Measurements from ENCODE around the gene ELAVL1.
"Not testable (repeated sequence)": the region's sequence is repeated elsewhere in the genome, so short reads cannot be mapped to it uniquely, and the experiment has no call there.

The ELAVL1 gene

DNA sequence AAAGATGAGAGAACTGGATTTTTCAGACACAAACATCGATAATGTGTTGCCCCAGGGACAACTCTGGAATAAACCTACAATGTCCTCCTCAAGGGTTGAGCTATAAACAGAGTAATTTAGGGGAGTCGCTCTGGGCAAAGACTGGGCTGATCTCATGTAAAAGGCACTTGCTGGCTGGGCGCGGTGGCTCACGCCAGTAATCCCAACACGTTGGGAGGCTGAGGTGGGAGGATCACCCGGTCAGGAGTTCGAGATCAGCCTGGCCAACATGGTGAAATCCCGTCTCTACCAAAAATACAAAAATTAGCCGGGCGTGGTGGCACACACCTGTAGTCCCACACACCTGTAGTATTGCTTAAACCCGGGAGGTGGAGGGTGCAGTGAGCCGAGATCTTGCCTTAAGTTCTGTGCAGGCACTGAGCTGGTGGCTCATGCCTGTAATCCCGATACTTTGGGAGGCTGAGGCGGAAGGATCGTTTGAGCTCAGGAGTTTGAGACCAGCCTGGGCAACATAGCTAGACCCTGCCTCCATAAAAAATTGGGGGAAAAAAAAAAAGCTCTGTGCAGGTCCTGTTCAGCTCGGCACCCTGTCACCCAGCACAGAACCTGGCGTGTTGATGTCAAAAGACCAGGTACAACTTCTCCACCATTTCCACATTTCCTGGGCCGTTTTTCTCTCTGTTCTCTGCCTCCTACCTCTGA, 63.4 kb downstream of the ELAVL1 start:
- DNase-seq (ENCODE audit: low read depth in 2 of 2): no peak

- no peak for DNase-seq (ENCODE audit: low read depth in 2 of 2)
These were observed 64.6 kb downstream of the ELAVL1 start for GRCh38 chr19:7940841-7941240.

DNA sequence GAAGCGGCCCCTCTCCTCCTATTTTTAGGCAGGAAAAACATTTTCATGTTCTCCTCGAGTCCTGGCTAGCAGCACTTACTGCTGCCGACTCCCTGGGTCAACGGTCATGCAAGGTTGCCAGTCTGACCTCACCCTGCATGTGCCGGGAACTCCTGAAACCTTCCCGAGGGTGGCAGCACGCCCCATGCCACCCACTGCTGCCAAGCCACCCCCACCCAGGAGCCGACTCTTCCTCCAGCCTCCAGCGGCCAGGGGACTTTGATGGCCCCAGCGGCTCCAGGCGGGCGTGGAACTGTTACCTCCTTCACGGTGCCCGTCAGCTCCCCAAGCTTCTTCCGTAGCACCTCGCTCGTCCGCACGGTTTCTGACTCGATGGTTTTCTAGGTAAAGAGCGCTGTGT, 70.7 kb downstream of the ELAVL1 start:
- DNase-seq (ENCODE audit: low read depth in 2 of 2): no peak

DNA sequence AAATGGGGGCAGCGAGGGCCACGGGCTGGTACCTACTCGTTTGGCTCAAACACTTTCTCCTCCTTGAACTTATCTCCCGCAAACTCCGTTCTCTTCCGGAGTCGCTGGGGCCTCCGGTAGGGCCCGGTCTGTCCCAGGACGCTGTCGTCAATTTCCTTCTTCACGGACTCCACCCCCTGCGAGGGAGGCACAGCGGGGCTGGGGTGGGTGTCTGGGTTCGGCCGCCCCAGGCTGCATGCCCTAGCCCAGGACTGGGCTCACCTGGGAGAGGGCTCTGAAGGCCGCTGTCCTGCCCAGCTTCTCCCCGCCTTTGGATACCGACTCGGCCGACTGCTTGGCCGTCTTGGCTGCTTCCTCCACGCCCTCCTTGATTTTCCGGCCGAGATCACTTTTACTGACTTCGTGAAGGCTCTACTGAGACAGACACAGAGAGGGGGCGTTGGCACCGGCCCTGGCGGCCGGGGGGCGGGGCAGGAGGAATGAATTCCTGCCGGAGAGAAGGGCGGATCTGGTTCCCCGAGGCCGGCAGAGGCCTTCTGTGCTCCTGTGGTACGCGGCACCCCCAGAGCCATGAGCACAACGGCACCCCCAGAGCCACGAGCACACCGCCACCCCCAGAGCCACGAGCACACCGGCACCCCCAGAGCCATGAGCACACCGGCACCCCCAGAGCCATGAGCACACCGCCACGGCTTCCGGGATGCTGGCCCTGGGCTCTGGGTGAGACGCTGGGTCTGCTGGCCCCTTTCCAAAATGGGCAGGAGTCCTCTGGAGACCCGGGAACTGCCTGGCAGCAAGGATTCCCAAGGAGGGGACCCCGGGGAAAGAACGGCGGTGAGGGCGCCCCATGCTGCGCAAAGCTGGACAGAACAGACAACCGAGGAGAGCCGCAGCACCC, 71.4 kb downstream of the ELAVL1 start:
- DNase-seq (ENCODE audit: low read depth in 2 of 2): no peak

DNA sequence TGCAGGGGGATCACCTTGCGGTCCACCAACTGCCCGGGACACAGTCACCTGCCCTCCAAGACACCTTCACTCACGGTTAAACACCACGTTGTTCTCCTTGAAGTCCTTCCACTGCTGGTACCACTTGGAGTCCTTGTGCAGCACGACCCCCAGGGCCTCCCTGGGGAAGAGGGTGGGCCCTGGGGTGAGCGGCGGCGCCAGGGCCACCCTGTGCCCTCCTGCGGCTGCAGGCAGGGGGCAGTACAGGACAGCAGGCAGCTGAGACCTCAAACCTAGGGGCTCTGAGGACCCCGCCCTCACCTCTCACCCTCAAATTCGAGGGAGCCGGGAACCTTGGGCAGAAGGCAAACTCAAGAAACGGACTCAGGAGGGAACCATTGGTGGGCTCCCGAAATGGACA, 72.0 kb downstream of the ELAVL1 start:
- no peak for DNase-seq (ENCODE audit: low read depth in 2 of 2)

DNA sequence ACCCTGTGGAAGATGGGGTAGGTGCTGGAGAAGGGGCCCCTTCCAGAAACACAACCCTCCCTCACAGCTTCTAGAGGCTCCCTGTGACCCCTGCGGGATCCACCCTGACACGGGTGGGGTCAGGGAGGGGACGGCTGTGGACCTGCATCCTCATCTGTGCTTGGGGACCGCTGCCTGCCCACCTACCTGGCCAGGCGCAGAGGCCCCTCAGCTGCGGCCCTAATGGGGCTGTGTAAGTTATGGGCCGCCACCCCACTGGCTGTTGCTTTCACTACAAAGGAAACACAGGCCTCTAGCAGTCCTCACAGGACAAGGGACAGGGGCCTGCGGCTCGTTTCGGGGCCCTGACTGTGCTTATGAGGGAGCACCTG, 72.5 kb downstream of the ELAVL1 start:
- DNase-seq (ENCODE audit: low read depth in 2 of 2): no peak

- DNase-seq (ENCODE audit: low read depth in 2 of 2): no peak
These were observed 73.0 kb downstream of the ELAVL1 start for GRCh38 chr19:7932276-7932929.

- DNase-seq (ENCODE audit: low read depth in 2 of 2): no peak
These were observed 74.0 kb downstream of the ELAVL1 start for GRCh38 chr19:7931221-7932061.

DNA sequence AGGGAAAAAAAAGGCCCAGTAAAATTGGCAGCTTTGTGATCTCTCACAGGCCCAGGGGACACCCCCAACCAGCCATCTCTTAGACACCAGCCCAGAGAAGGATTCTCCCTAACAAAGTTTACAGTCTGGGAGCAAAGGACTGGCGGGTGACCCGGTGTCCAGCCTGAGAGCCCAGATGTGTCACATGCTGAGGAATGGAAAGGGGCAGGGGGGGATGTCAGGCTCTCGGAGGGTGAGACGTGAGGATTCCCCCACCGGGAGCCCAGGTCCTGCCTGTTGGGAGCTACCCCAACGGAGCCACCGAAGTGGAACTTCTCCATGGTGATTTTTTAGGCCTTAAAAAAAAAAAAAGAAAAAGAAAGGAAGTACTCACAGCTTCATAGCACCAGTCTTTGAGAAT, 74.7 kb downstream of the ELAVL1 start:
- no peak for DNase-seq (ENCODE audit: low read depth in 2 of 2)

DNA sequence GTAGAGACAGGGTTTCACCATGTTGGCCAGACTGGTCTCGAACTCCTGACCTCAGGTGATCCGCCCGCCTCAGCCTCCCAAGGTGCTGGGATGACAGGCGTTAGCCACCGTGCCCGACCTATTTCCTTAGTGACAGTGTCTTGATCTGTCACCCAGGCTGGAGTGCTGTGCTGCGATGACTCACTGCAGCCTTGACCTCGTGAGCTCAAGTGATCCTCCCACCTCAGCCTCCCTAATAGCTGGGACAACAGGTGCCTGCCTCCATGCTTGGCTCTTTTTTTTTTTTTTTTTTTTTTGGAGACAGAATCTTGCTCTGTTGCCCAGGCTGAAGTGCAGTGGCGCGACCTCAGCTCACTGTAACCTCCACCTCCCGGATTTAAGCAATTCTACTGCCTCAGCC, 75.4 kb downstream of the ELAVL1 start:
- not testable (repeated sequence) for DNase-seq (ENCODE audit: low read depth in 2 of 2)

DNA sequence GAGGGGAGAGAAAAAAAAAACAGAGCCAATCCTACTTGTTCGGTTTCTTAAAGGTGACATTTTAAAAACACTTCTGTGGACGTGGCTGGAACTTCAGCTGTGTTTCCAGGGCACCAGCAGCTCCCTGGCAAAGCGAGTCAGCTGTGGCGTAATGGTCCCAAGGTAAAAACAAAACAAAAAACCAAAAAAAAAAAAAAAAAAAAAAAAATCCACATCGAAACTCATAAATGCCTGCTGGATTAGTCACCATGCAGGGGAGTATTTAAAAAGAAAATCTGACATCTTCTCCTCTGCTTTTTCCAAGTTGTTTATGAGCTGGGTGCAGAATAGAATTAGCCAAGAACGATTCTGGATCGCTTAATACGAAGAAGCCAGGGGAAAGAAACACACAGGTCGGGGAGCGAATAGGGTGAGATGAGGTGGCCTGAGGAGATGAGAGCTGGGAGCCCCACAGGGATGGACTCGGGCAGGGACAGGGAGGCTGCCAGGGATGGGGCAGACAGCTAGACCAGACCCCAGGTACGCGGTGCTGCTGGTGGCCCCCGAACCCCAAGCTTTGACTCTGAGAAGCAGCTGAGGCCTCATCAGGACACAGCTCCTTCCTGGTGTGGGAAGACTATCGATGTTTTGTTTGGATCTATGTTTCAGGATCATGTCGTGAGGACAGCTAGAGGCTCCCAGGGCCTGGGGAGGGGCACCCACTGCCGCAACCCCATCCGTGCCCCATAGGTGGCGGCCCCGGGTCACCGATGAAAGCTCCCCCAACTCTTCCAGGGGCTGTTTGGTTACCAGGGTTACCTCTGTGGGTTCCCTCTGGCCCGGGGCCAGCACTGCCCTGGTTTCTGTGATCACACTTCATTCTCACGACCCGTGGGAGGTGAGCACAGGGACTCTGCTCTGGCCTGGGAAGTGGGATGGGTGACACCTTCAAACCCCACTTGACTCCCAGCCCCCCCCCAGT, 76.4 kb downstream of the ELAVL1 start:
- peak in 1 of 2 experiments; percentile 48 for DNase-seq (ENCODE audit: low read depth in 2 of 2)

DNA sequence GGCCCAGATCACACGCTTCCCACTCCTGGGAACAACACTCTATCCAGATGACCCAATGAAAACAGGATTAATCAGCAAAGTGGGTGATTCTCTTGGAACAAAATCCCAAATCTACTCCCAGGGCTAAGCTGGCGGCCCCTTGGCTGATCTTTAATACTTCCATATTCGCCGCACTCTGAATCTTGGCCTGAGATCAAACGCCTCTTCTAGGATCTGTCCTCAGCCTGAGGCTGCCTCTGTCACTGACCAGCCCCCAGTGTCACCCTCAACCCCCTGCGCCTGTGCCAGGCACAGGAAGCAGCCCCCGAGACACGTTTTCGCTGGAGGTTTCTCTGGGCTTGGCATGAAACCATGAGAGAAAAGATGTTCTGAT, 77.1 kb downstream of the ELAVL1 start:
- no peak for DNase-seq (ENCODE audit: low read depth in 2 of 2)

- no peak for DNase-seq (ENCODE audit: low read depth in 2 of 2)
These were observed 77.7 kb downstream of the ELAVL1 start for GRCh38 chr19:7927605-7928333.

GRCh38 chr19:7926727-7927604, 78.5 kb downstream of the ELAVL1 start:
- DNase-seq (ENCODE audit: low read depth in 2 of 2): no peak

- peak; percentile 60 to 72 for DNase-seq (ENCODE audit: low read depth in 2 of 2)
These were observed 79.3 kb downstream of the ELAVL1 start, which contains the start of gene CTXN1 for GRCh38 chr19:7926021-7926726. CTXN1 (minus strand) TSS chr19:7926135; CDS start chr19:7925538, 597 bp downstream.

- DNase-seq (ENCODE audit: low read depth in 2 of 2): peak; percentile 56 to 74
These were observed 80.1 kb downstream of the ELAVL1 start for GRCh38 chr19:7925171-7925851.

DNA sequence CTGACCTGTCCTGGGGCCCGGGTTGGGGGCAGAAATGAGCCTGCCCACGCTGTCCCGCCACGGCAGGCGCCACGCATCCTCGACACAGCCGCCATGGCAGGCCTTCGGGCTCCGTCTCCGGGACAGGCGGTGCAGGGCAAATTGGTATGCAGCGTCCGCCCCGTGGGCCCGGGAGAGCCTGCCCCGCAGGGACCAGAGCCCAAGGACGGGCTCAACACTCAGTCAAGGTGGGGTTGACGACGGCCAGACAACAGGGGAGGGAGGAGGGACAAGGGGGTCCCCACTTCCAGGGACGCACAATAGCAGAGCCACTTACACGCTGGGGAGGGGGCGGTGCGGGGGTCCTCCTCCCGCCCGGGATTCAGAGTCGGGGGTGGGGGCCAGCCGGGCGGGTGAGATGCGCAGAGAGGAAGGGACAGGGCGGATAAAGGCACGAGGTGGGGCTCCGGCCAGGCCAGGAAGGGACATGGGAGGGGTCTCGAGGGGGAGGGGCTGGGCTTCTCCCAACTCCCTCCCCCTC, 80.7 kb downstream of the ELAVL1 start:
- no peak for DNase-seq (ENCODE audit: low read depth in 2 of 2)
